GM12891 (cell line): ENCODE data around the gene DNPH1.

Experiments used
- POLR2A ChIP-seq: IDR thresholded peaks from 2 replicates; pipeline ENCODE4 v1.6.1; 2011; ENCODE audit warnings: low read depth, low read length, control low read depth
- POLR2AphosphoS5 ChIP-seq: IDR thresholded peaks from 2 replicates; pipeline ENCODE4 v1.6.1; 2011; ENCODE audit warnings: low read depth, low read length, control low read depth
- TAF1 ChIP-seq: IDR thresholded peaks from 2 replicates; pipeline ENCODE4 v1.6.1; 2011; ENCODE audit warnings: low read depth, low read length, control low read depth

- TF ChIP-seq TAF1: no peak
- no peak for TF ChIP-seq POLR2A
- TF ChIP-seq POLR2AphosphoS5: no peak
These were observed 47.5 kb upstream of the DNPH1 start for GRCh38 chr6:43276577-43277305.
